MCF 10A (cell line): ENCODE results near the gene LOXL4. TPM values are rescaled to one million over a fixed set of nuclear protein-coding genes. Genes with fewer than 3 reads are reported as not detected.

Source experiments
- BruUV-seq: library from RNA; stranded (reverse); fragments of 400-500 nt; replicated peaks from 2 replicates; lab custom pipeline; 2021; lab: Mats Ljungman, UMichigan
- CTCF ChIA-PET: fragments of 300-600 bp; sonication (Branson Sonifier 250); formaldehyde crosslinking; extraction: SDS; loops from one replicate; lab custom pipeline; 2021; ENCODE audit warnings: antibody characterized with exemption, inconsistent platforms; lab: Yijun Ruan, JAX
- POLR2A ChIA-PET: fragments of 300-600, 350-650 bp; sonication (Branson Sonifier 250); formaldehyde crosslinking; extraction: SDS; loops from one replicate; lab custom pipeline; 2020; ENCODE audit warnings: antibody characterized with exemption, inconsistent platforms; lab: Yijun Ruan, JAX
- DNase-seq: peaks from one replicate; pipeline ENCODE4 v3.0.0-alpha.2; 2018; ENCODE audit not compliant: unreplicated experiment
- H3K27ac Mint-ChIP-seq: one replicate; pipeline ENCODE4 v1.8.0; 2022; ENCODE audit warnings: mild to moderate bottlenecking, low read depth, mixed read lengths; ENCODE audit not compliant: unreplicated experiment
- H3K27me3 Mint-ChIP-seq: one replicate; pipeline ENCODE4 v1.8.0; 2022; ENCODE audit warnings: mixed read lengths; ENCODE audit not compliant: insufficient read depth, unreplicated experiment
- H3K36me3 Mint-ChIP-seq: one replicate; pipeline ENCODE4 v1.8.0; 2022; ENCODE audit warnings: mild to moderate bottlenecking, moderate library complexity, mixed read lengths; ENCODE audit not compliant: insufficient read depth, unreplicated experiment
- H3K4me1 Mint-ChIP-seq: one replicate; pipeline ENCODE4 v1.8.0; 2022; ENCODE audit warnings: mixed read lengths; ENCODE audit not compliant: insufficient read depth, unreplicated experiment
- H3K4me3 Mint-ChIP-seq: one replicate; pipeline ENCODE4 v1.8.0; 2022; ENCODE audit warnings: mild to moderate bottlenecking, moderate library complexity, mixed read lengths; ENCODE audit not compliant: unreplicated experiment
- H3K9me3 Mint-ChIP-seq: one replicate; pipeline ENCODE4 v1.8.0; 2022; ENCODE audit warnings: mixed read lengths; ENCODE audit not compliant: unreplicated experiment
- intact Hi-C: fragments of 100-400 bp; cut with micrococcal nuclease; formaldehyde crosslinking; loops from 2 replicates; pipeline ENCODE4 v1.14.1; 2022
- total RNA-seq: library from RNA; stranded (reverse); gene quantifications from 2 replicates; pipeline ENCODE4 v1.2.3, GENCODE V29; 2022
- TF ChIP-seq, protein P1 (sequence below): fragments of 200-600 bp; IDR thresholded peaks from one replicate; pipeline ENCODE4 v1.8.0; 2022; ENCODE audit warnings: antibody characterized with exemption, mild to moderate bottlenecking; ENCODE audit not compliant: unreplicated experiment

Gene LOXL4
- total RNA-seq, 1 experiment from 2014 or later, result not detected

DNA sequence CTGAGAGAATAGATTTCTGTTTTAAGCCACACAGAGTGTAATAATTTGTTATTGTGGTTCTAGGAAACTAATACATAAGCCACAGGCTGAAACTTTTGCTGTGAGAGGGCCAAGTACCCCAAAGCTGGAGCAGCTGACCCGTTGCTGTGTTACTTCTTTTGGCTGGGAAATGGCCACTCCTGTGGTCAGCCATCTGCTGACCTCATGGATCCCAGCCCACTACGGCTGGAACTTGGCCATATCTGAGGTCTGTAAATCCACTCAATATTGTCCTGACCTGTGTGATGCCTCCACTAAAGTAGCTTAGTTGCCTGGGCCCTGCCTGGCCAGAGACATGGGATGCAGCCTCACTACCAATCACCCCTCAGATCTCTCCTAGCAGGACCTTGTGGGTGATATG lies 17.4 kb upstream of the LOXL4 start:
- no peaks in the 10 kb centered on the region for H3K36me3 Mint-ChIP-seq
- no peak overlapping the region for H3K4me3 Mint-ChIP-seq
- POLR2A ChIA-PET, result no interaction called here
- intact Hi-C loops, result no loop called here
- H3K27ac Mint-ChIP-seq, result no peak overlapping the region
- TF ChIP-seq, protein P1, sequence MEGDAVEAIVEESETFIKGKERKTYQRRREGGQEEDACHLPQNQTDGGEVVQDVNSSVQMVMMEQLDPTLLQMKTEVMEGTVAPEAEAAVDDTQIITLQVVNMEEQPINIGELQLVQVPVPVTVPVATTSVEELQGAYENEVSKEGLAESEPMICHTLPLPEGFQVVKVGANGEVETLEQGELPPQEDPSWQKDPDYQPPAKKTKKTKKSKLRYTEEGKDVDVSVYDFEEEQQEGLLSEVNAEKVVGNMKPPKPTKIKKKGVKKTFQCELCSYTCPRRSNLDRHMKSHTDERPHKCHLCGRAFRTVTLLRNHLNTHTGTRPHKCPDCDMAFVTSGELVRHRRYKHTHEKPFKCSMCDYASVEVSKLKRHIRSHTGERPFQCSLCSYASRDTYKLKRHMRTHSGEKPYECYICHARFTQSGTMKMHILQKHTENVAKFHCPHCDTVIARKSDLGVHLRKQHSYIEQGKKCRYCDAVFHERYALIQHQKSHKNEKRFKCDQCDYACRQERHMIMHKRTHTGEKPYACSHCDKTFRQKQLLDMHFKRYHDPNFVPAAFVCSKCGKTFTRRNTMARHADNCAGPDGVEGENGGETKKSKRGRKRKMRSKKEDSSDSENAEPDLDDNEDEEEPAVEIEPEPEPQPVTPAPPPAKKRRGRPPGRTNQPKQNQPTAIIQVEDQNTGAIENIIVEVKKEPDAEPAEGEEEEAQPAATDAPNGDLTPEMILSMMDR, result no peak
- CTCF ChIA-PET, result interaction anchor here (0.7 to 4.7 kb wide), 4 partner anchors 9 to 140 kb away, joined by 3 to 24 read pairs (median 4); no protein-coding TSS in a partner anchor
- no peaks in the 10 kb centered on the region for H3K4me1 Mint-ChIP-seq
- peaks cover 60% of the 10 kb centered on the region for H3K27me3 Mint-ChIP-seq
- BruUV-seq, result no TSS peak
- no peak for DNase-seq
- H3K9me3 Mint-ChIP-seq, result no peaks in the 10 kb centered on the region

DNA sequence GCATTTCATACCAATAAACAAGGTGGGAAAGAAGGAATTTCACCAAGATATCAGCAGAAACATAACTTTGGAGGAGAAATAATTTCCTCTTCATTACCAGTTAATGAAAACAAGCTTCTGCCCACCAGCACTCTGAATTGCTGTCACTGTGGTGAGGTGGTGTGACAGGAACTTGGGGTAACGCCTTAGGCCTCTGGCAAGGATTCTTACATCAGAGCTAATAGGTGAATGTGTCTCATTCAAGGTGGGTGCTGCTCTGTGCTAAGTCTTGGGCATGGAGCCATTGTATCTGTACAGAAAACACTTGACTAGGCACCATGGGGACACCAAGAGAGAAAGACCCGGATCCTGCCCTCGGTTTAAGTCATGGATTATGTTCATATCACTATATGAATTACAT lies 8.3 kb upstream of the LOXL4 start:
- H3K9me3 Mint-ChIP-seq, result peaks cover 7% of the 10 kb centered on the region
- H3K4me3 Mint-ChIP-seq, result no peak overlapping the region
- TF ChIP-seq, protein P1, result no peak
- CTCF ChIA-PET, result interaction anchor here (0.6 to 0.9 kb wide), 2 partner anchors 13 to 33 kb away, joined by 3 to 4 read pairs; no protein-coding TSS in a partner anchor
- H3K4me1 Mint-ChIP-seq, result peaks cover 5% of the 10 kb centered on the region
- no peak for DNase-seq
- intact Hi-C loops, result no loop called here
- BruUV-seq, result no TSS peak
- no peaks in the 10 kb centered on the region for H3K36me3 Mint-ChIP-seq
- H3K27me3 Mint-ChIP-seq, result peaks cover 26% of the 10 kb centered on the region
- H3K27ac Mint-ChIP-seq, result no peak overlapping the region
- POLR2A ChIA-PET, result no interaction called here

DNA sequence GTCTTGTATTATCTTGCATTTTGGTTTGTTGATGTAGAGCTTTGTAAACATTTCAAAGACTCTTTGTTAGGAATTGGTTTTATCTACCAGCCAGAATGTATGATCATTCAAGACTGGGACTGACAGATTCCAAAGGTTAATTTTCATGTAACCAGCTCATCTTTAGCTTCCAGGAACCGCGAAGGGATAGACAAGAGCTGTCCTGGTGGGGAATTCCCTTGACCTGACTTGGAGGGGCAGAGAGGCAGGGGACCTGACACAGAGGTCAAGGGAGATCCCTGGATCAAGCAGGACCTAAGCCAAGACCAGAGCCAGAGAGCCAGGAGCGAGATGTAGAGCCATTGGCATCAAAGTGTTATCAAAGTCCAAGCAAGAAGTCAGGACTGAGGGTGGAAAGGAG lies 6.6 kb upstream of the LOXL4 start:
- DNase-seq, result no peak
- Mint-ChIP-seq H3K4me1 (peaks cover 14% of the 10 kb centered on the region), H3K4me3 (no peak overlapping the region), H3K36me3 (no peaks in the 10 kb centered on the region), H3K9me3 (peaks cover 7% of the 10 kb centered on the region), H3K27me3 (peaks cover 12% of the 10 kb centered on the region), H3K27ac (no peak overlapping the region)
- intact Hi-C loops, result no loop called here
- no TSS peak for BruUV-seq
- ChIA-PET POLR2A (no interaction called here), CTCF (interaction anchor here (2.6 kb wide), 1 partner anchor 12 kb away, joined by 18 read pairs; no protein-coding TSS in a partner anchor)
- TF ChIP-seq, protein P1, result no peak

- ChIA-PET POLR2A (interaction anchor here (0.6 kb wide), 1 partner anchor 16 kb away, joined by 3 read pairs; no protein-coding TSS in a partner anchor), CTCF (interaction anchor here (2.6 kb wide), 1 partner anchor 11 kb away, joined by 18 read pairs; no protein-coding TSS in a partner anchor)
- H3K4me1 Mint-ChIP-seq, result peaks cover 21% of the 10 kb centered on the region
- no peak overlapping the region for H3K27ac Mint-ChIP-seq
- H3K4me3 Mint-ChIP-seq, result no peak overlapping the region
- no TSS peak for BruUV-seq
- TF ChIP-seq, protein P1, result no peak
- intact Hi-C loops, result no loop called here
- no peak for DNase-seq
- peaks cover 7% of the 10 kb centered on the region for H3K9me3 Mint-ChIP-seq
- H3K27me3 Mint-ChIP-seq, result peaks cover 12% of the 10 kb centered on the region
- H3K36me3 Mint-ChIP-seq, result no peaks in the 10 kb centered on the region
Measured at GRCh38 chr10:98273057-98273850, 5.3 kb upstream of the LOXL4 start.
